ENCODE measurements around the gene MPC1L.

DNA sequence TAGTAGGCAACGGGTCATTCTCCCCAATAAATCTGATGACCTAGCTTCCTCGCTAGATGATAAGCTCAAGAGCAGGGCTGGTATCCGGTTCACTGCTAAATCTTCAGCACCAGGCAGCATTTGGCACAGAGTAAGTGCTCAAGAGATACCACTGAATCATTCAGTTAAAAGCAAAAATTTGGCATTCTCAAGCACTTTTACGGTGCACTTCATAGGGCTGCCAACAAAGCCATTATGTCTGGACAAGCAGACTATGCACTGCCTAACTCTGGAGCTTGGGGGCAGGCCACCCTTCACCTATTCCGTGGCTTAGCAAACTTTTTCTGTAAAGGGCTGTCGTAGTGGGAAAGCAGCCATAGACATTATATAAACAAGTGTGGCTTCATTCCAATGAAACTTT is 47.9 kb downstream of the MPC1L start:
- TF ChIP-seq GATA2 (IDR thresholded peaks at IDR 0.05; ENCODE audit: low read depth, low read length) (no peak), GATA3 (IDR thresholded peaks at IDR 0.05; ENCODE audit: low read depth, low read length) (no peak)
